Endometrial microvascular endothelial cells (primary cell): ENCODE data around the gene ZNF483. TPM values are rescaled to one million over a fixed set of nuclear protein-coding genes. Genes with fewer than 3 reads are reported as not detected.
"Not testable (repeated sequence)": the region's sequence is repeated elsewhere in the genome, so short reads cannot be mapped to it uniquely, and the experiment has no call there.

Source experiments
- in situ Hi-C: cut with HindIII; loops from 2 replicates; pipeline ENCODE4 v1.10.0; 2017; ENCODE audit warnings: low sequenced_read_pairs, low pct_unique_long_range_greater_than_20kb; ENCODE audit errors: inconsistent ontology term
- total RNA-seq: library from RNA; depleted of rRNA; stranded (reverse); fragments of >200 nt; gene quantifications from one replicate; pipeline ENCODE4 v1.2.3, GENCODE V29; 2015; ENCODE audit errors: inconsistent ontology term

The ZNF483 gene
- total RNA-seq, 1 donor from 2014 or later: 1.7 TPM

GRCh38 chr9:111533099-111533790, 8.3 kb downstream of the ZNF483 start:
- in situ Hi-C loops: no loop called here

DNA sequence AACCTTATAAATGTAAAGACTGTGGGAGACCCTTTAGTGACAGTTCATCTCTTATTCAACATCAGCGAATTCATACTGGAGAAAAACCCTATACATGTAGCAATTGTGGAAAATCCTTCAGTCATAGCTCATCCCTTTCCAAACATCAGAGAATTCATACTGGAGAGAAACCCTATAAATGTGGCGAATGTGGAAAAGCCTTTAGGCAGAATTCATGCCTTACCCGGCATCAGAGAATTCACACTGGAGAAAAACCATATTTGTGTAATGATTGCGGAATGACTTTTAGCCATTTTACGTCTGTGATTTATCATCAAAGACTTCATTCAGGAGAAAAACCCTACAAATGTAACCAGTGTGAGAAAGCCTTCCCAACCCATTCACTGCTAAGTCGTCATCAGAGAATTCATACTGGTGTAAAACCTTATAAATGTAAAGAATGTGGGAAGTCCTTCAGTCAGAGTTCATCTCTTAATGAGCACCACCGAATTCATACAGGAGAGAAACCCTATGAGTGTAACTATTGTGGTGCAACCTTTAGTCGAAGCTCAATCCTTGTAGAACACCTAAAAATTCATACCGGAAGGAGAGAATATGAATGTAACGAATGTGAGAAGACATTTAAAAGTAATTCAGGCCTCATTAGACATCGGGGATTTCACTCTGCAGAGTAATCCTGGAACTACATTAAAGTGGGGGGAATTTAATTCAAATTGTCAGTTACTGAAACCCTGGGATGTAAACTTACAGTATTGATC, 17.7 kb downstream of the ZNF483 start:
- in situ Hi-C loops: no loop called here

- in situ Hi-C loops: no loop called here
These were observed 23.6 kb downstream of the ZNF483 start for GRCh38 chr9:111548623-111549022.

DNA sequence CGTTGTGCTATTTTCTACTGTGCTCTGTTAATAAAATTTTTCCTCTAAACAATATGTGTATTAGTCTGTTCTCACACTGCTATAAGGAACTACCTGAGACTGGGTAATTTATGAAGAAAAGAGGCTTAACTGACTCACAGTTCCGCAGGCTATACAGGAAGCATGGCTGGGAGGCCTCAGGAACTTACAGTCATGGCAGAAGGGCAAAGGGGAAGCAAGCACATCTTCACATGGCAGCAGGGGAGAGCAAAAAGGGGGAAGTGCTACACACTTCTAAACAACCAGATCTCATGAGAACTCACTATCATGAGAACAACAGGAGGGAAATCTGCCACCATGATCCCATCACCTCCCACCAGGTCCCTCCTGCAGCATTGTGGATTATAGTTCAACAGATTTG, 30.4 kb downstream of the ZNF483 start:
- in situ Hi-C loops: not testable (repeated sequence)

GRCh38 chr9:111559000-111559610, 34.1 kb downstream of the ZNF483 start:
- in situ Hi-C loops: no loop called here

DNA sequence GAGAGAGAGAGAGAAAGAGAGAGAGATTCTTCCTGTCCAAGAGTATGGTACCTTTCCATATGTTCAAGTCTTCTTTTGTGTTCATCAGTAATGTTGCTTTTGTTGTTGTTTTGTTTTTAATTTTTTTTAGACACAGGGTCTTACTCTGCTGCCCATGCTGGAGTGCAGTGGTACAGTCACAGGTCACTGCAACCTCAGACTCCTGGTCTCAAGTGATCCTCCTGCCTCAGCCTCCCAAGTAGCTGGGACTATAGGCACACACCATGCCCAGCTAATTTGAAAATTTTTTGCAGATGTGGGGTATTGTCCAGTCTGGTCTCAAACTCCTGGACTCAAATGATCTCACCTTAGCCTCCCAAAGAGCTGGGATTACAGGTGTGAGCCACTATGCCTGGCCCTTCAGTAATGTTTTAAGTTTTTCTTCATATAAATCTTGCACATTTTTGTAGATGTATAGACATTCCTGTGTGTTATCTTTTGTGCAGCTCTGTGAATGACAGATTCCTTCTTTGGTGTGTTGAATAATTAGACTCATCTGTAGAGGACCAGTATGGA, 36.3 kb downstream of the ZNF483 start:
- in situ Hi-C loops: no loop called here

GRCh38 chr9:111566234-111566633, 41.3 kb downstream of the ZNF483 start:
- in situ Hi-C loops: no loop called here

DNA sequence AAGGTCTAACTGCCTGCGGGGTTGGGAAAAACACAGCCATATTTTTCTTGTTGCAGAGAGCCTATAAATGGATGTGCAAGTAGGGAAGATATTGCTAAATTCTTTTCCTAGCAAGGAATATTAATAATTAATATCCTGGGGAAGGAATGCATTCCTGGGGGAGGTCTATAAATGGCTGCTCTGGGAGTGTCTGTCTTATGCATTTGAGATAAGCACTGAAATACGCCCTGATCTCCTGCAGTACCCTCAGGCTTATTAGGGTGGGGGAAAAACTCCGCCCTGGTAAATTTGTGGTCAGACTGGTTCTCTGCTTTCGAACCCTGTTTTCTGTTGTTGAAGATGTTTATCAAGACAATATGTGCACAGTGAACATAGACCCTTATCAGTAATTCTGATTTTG, 43.1 kb downstream of the ZNF483 start:
- in situ Hi-C loops: not testable (repeated sequence)

DNA sequence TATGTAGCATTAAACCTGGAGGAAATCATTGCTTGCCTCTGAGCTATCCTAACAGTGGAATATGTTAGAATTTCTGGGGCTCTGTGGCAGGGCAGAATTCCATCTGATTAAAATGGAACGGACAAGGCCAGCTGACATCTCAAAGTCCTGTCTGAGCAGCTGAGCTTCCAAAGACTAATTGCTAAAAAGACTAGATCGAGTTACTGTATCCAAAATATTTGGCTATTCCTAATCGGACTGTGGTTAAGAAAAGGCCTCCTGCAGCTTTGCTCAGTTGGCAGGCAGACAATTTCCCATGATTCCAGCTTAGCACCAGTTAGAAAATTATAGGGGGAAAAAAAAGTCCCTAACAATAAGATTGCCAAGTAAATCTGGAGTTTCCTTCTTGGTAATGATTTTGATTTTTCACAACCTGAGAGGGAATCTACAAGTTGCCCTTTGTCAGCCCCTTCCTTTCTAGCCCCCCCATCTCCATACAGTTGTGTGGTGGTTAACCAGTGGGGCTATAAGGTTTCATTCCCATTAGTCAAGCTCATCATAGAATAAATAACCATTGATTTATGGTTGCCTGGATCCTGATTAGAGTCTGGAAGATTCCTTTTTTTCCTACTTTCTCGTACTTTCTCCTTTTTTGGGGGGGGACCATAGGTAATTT, 48.1 kb downstream of the ZNF483 start:
- in situ Hi-C loops: no loop called here

DNA sequence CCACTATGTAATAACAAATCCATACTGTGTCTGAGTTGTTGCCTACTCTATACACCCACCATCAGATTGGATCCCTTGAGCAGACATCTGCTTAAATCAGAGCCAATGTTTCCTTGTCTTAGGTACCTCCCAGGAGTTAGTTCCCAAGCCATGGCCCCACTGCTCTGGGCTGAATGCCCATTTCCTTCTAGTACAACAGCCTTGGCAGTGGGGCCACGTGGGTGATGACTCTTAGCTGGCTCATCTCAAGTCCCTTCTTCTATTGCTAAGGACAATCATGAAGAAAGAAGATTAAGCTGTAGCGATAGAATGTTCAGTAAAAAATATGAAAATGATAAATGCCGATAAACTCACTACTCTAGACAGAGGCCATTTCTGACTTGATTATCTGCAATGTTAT, 57.9 kb downstream of the ZNF483 start:
- in situ Hi-C loops: no loop called here

DNA sequence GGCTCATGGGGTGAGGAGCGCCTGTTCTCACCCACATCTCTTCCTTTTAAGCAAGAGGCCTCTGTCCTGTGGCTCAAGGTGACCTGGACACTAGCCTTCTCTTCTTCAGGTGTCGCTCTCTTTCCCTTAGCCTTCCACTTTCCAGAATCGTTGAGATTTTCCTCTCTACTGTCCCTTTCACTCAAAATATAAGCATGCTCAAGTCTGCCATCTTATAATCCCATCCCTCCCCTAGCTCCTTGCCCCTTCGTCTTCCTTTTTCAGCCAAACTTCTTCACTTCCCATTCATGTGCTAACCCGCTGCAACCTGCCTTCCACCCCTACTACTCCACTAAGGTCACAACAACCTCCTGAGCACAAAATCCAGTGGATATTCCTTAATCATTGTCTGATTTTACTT, 61.4 kb downstream of the ZNF483 start:
- in situ Hi-C loops: no loop called here

GRCh38 chr9:111588846-111589245, 63.9 kb downstream of the ZNF483 start:
- in situ Hi-C loops: no loop called here

GRCh38 chr9:111597852-111598732, 73.1 kb downstream of the ZNF483 start:
- in situ Hi-C loops: no loop called here

DNA sequence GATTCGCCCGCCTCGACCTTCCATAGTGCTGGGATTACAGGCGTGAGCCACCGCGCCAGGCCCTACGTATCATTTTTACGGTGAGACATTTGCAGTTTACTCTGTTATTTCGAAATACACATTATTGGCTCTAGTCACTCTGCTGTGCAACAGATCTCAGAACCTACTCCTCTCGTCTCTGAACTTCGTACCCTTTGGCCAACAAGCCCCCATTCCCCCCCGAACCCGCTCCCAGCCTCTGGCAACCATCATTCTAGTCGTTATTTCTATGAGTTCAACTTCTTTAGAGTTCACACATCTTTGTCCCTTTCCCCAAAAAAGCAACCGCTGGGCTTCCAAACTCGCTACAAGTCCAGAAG, 73.7 kb downstream of the ZNF483 start:
- in situ Hi-C loops: no loop called here

- in situ Hi-C loops: no loop called here
These were observed 74.3 kb downstream of the ZNF483 start, which contains the start of gene PTGR1 for GRCh38 chr9:111599092-111599954. Gene PTGR1, minus strand, starts transcription at chr9:111599647. Its CDS starts 2,225 bp downstream, at chr9:111597422.

GRCh38 chr9:111599955-111600343, 75.0 kb downstream of the ZNF483 start:
- in situ Hi-C loops: no loop called here

- in situ Hi-C loops: no loop called here
These were observed 76.4 kb downstream of the ZNF483 start for GRCh38 chr9:111601237-111602018.
